ENCODE results near the gene PGBD5.

DNA sequence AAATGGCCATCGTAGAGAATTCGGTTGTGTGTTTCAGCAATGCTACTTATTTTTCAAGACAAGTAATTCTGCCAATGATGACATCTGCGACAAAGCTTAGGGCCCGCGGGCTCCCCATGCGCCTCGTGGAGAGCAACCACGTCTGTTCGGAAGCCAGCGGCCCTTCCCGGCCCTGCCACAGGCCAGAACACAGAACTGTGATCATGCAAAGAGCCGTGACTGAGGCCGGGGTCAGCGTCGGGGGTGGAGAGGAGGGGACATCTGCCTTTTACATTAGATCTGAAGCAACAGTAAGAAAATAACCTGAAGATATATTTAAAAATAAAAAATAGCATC is 103.7 kb downstream of the PGBD5 start:
- TF ChIP-seq EZH2 (IDR thresholded peaks at IDR 0.05; ENCODE audit: borderline replicate concordance) (no peak), CTCF (IDR thresholded peaks at IDR 0.05; ENCODE audit: poor library complexity) (no peak)
